HepG2 (cell line): ENCODE data around the gene SH3BGRL2. TPM values are rescaled to one million over a fixed set of nuclear protein-coding genes. Genes with fewer than 3 reads are reported as not detected.

Source experiments
- AKAP8 ChIP-seq: sonication (generic); formaldehyde crosslinking; IDR thresholded peaks from 2 replicates; pipeline ENCODE4 v1.5.1; 2020; ENCODE audit warnings: mild to moderate bottlenecking, missing genetic modification reagents
- NCOA2 ChIP-seq: sonication (generic); formaldehyde crosslinking; IDR thresholded peaks from 2 replicates; pipeline ENCODE4 v1.8.0; 2022; ENCODE audit warnings: inconsistent platforms
- PHF20 ChIP-seq: sonication (generic); formaldehyde crosslinking; IDR thresholded peaks from 2 replicates; pipeline ENCODE4 v1.5.0; 2020; ENCODE audit warnings: mild to moderate bottlenecking, missing genetic modification reagents
- RAD51 ChIP-seq: fragments of 450-650 bp; IDR thresholded peaks from 2 replicates; pipeline ENCODE4 v1.6.1; 2016; ENCODE audit warnings: borderline replicate concordance
- SKI ChIP-seq: fragments of 450-650 bp; IDR thresholded peaks from one replicate; pipeline ENCODE4 v1.6.1; 2018; ENCODE audit warnings: mild to moderate bottlenecking; ENCODE audit not compliant: partially characterized antibody
- SOX5 ChIP-seq: IDR thresholded peaks from 2 replicates; pipeline ENCODE4 v1.6.1; 2016; ENCODE audit warnings: borderline replicate concordance
- TAF15 ChIP-seq: fragments of 200-400 bp; formaldehyde crosslinking; IDR thresholded peaks from one replicate; pipeline ENCODE4 v1.6.1; 2018; ENCODE audit warnings: mild to moderate bottlenecking, low read depth, low read length; ENCODE audit not compliant: poor library complexity, severe bottlenecking
- ZFP90 ChIP-seq: sonication (generic); formaldehyde crosslinking; IDR thresholded peaks from 2 replicates; pipeline ENCODE4 v1.8.0; 2022; ENCODE audit warnings: missing genetic modification reagents, mild to moderate bottlenecking, inconsistent platforms, borderline replicate concordance
- ZNF317 ChIP-seq: sonication (generic); formaldehyde crosslinking; IDR thresholded peaks from 2 replicates; pipeline ENCODE4 v1.5.0; 2020; ENCODE audit warnings: mild to moderate bottlenecking, missing genetic modification reagents
- polyA plus RNA-seq, 8 experiments: library from polyadenylated mRNA; depleted of rRNA in 3 of 8; stranded (reverse) in 7 of 8; unstranded in 1 of 8; fragments of >200 nt; fragmentation: Illumina TruSeq in 4 of 8; extraction: Trizol in 4 of 8; gene quantifications; 2 replicates each; pipeline versions ENCODE4 v1.2.1 to v1.2.3, GENCODE V29; 2011 to 2016; ENCODE audit warnings: low read depth in 4 of 8, missing spikeins in 1 of 8, mixed read lengths in 1 of 8; ENCODE audit not compliant: insufficient read depth in 1 of 8
- total RNA-seq, 5 experiments: library from RNA; depleted of rRNA; stranded (reverse); fragments of >200 nt; fragmentation: Illumina TruSeq; extraction: Trizol; gene quantifications; 2 replicates each; pipeline ENCODE4 v1.2.3, GENCODE V29; 2016; ENCODE audit warnings: low read depth in 1 of 5
- TF ChIP-seq, protein P1 (sequence below): IDR thresholded peaks from 2 replicates; pipeline ENCODE4 v1.4.0; 2020; ENCODE audit warnings: mild to moderate bottlenecking, missing genetic modification reagents
- TF ChIP-seq, protein P2 (sequence below): sonication (generic); formaldehyde crosslinking; IDR thresholded peaks from 2 replicates; pipeline ENCODE4 v1.4.0; 2020; ENCODE audit warnings: missing genetic modification reagents
- TF ChIP-seq, protein P3 (sequence below): sonication (generic); formaldehyde crosslinking; IDR thresholded peaks from 2 replicates; pipeline ENCODE4 v1.8.0; 2022; ENCODE audit warnings: missing genetic modification reagents, mild to moderate bottlenecking, moderate library complexity, borderline replicate concordance
- TF ChIP-seq, protein P4 (sequence below), 2 experiments: IDR thresholded peaks; 2 replicates each; pipeline ENCODE4 v1.6.1; 2011 to 2012; ENCODE audit warnings: low read length in 2 of 2, borderline replicate concordance in 1 of 2, low read depth in 1 of 2, mild to moderate bottlenecking in 1 of 2, moderate library complexity in 1 of 2

The SH3BGRL2 gene
- total and polyA plus RNA-seq, 2 of the 13 experiments (the other 11 are each of a cell fraction or from before 2014, with no cell fraction given): 10.9 to 28.8 TPM

DNA sequence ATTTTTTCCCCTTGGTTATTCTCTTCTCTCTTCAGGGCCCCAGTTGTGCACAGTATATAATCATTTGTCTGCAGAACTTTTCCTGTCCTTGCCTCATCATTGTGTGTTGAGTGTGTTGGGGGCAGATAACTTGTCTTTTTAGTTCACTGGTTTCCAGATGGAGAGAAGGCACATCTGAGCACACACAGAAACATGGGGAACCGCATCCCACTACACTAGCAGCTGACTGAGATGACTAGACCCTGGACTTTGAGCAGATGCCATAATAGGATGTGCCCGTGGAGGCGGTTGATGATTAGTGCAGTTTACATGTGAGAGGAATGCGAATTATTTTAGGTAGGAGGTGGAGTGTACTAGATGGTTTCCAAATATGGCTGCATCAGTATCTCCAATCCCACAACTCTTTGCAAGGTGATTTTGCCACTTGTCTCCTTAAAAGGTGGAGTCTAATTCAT, 26.5 kb upstream of the SH3BGRL2 start (continued):
- TF ChIP-seq, protein P1, sequence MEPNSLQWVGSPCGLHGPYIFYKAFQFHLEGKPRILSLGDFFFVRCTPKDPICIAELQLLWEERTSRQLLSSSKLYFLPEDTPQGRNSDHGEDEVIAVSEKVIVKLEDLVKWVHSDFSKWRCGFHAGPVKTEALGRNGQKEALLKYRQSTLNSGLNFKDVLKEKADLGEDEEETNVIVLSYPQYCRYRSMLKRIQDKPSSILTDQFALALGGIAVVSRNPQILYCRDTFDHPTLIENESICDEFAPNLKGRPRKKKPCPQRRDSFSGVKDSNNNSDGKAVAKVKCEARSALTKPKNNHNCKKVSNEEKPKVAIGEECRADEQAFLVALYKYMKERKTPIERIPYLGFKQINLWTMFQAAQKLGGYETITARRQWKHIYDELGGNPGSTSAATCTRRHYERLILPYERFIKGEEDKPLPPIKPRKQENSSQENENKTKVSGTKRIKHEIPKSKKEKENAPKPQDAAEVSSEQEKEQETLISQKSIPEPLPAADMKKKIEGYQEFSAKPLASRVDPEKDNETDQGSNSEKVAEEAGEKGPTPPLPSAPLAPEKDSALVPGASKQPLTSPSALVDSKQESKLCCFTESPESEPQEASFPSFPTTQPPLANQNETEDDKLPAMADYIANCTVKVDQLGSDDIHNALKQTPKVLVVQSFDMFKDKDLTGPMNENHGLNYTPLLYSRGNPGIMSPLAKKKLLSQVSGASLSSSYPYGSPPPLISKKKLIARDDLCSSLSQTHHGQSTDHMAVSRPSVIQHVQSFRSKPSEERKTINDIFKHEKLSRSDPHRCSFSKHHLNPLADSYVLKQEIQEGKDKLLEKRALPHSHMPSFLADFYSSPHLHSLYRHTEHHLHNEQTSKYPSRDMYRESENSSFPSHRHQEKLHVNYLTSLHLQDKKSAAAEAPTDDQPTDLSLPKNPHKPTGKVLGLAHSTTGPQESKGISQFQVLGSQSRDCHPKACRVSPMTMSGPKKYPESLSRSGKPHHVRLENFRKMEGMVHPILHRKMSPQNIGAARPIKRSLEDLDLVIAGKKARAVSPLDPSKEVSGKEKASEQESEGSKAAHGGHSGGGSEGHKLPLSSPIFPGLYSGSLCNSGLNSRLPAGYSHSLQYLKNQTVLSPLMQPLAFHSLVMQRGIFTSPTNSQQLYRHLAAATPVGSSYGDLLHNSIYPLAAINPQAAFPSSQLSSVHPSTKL (CRISPR knock-in tag): peak; percentile 92
- TF ChIP-seq PHF20 (CRISPR knock-in tag) (no peak), AKAP8 (CRISPR knock-in tag) (no peak), SOX5 (CRISPR knock-in tag) (peak; percentile 82), RAD51 (no peak), NCOA2 (CRISPR knock-in tag) (peak; percentile 42), SKI (peak; percentile 41), TAF15 (no peak), ZFP90 (CRISPR knock-in tag) (no peak), ZNF317 (CRISPR knock-in tag) (no peak)
- TF ChIP-seq, protein P2, sequence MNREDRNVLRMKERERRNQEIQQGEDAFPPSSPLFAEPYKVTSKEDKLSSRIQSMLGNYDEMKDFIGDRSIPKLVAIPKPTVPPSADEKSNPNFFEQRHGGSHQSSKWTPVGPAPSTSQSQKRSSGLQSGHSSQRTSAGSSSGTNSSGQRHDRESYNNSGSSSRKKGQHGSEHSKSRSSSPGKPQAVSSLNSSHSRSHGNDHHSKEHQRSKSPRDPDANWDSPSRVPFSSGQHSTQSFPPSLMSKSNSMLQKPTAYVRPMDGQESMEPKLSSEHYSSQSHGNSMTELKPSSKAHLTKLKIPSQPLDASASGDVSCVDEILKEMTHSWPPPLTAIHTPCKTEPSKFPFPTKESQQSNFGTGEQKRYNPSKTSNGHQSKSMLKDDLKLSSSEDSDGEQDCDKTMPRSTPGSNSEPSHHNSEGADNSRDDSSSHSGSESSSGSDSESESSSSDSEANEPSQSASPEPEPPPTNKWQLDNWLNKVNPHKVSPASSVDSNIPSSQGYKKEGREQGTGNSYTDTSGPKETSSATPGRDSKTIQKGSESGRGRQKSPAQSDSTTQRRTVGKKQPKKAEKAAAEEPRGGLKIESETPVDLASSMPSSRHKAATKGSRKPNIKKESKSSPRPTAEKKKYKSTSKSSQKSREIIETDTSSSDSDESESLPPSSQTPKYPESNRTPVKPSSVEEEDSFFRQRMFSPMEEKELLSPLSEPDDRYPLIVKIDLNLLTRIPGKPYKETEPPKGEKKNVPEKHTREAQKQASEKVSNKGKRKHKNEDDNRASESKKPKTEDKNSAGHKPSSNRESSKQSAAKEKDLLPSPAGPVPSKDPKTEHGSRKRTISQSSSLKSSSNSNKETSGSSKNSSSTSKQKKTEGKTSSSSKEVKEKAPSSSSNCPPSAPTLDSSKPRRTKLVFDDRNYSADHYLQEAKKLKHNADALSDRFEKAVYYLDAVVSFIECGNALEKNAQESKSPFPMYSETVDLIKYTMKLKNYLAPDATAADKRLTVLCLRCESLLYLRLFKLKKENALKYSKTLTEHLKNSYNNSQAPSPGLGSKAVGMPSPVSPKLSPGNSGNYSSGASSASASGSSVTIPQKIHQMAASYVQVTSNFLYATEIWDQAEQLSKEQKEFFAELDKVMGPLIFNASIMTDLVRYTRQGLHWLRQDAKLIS (CRISPR knock-in tag): no peak
- TF ChIP-seq, protein P3, sequence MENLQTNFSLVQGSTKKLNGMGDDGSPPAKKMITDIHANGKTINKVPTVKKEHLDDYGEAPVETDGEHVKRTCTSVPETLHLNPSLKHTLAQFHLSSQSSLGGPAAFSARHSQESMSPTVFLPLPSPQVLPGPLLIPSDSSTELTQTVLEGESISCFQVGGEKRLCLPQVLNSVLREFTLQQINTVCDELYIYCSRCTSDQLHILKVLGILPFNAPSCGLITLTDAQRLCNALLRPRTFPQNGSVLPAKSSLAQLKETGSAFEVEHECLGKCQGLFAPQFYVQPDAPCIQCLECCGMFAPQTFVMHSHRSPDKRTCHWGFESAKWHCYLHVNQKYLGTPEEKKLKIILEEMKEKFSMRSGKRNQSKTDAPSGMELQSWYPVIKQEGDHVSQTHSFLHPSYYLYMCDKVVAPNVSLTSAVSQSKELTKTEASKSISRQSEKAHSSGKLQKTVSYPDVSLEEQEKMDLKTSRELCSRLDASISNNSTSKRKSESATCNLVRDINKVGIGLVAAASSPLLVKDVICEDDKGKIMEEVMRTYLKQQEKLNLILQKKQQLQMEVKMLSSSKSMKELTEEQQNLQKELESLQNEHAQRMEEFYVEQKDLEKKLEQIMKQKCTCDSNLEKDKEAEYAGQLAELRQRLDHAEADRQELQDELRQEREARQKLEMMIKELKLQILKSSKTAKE (CRISPR knock-in tag): no peak
- TF ChIP-seq, protein P4, sequence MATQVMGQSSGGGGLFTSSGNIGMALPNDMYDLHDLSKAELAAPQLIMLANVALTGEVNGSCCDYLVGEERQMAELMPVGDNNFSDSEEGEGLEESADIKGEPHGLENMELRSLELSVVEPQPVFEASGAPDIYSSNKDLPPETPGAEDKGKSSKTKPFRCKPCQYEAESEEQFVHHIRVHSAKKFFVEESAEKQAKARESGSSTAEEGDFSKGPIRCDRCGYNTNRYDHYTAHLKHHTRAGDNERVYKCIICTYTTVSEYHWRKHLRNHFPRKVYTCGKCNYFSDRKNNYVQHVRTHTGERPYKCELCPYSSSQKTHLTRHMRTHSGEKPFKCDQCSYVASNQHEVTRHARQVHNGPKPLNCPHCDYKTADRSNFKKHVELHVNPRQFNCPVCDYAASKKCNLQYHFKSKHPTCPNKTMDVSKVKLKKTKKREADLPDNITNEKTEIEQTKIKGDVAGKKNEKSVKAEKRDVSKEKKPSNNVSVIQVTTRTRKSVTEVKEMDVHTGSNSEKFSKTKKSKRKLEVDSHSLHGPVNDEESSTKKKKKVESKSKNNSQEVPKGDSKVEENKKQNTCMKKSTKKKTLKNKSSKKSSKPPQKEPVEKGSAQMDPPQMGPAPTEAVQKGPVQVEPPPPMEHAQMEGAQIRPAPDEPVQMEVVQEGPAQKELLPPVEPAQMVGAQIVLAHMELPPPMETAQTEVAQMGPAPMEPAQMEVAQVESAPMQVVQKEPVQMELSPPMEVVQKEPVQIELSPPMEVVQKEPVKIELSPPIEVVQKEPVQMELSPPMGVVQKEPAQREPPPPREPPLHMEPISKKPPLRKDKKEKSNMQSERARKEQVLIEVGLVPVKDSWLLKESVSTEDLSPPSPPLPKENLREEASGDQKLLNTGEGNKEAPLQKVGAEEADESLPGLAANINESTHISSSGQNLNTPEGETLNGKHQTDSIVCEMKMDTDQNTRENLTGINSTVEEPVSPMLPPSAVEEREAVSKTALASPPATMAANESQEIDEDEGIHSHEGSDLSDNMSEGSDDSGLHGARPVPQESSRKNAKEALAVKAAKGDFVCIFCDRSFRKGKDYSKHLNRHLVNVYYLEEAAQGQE (IDR thresholded peaks at IDR 0.05; ENCODE audit: borderline replicate concordance in 1 of 2, low read depth in 1 of 2, low read length in 2 of 2): no peak
